Smooth muscle cell (in vitro differentiated cells): ENCODE results near the gene ANO9. TPM values are rescaled to one million over a fixed set of nuclear protein-coding genes. Genes with fewer than 3 reads are reported as not detected.

Experiments
- DNase-seq: peaks from one replicate; lab custom pipeline; 2025; ENCODE audit not compliant: unreplicated experiment; lab: John Stamatoyannopoulos, UW
- H2AFZ ChIP-seq: fragments of 200-600 bp; sonication (generic); 2 replicates; pipeline ENCODE4 v1.6.0; 2016; ENCODE audit warnings: antibody characterized with exemption, low read depth, mild to moderate bottlenecking
- H3F3A ChIP-seq: fragments of 200-600 bp; sonication (generic); 2 replicates; pipeline ENCODE4 v1.6.0; 2017; ENCODE audit warnings: antibody characterized with exemption, low read depth
- H3K27ac ChIP-seq: fragments of 200-600 bp; sonication (generic); 2 replicates; pipeline ENCODE4 v1.5.1; 2016; ENCODE audit warnings: low read depth, mild to moderate bottlenecking
- H3K27me3 ChIP-seq: fragments of 200-600 bp; sonication (generic); 2 replicates; pipeline ENCODE4 v1.6.1; 2016; ENCODE audit warnings: low read depth, mild to moderate bottlenecking
- H3K36me3 ChIP-seq: fragments of 200-600 bp; sonication (generic); 2 replicates; pipeline ENCODE4 v1.5.1; 2016; ENCODE audit warnings: low read depth
- H3K4me1 ChIP-seq: fragments of 200-600 bp; sonication (generic); 2 replicates; pipeline ENCODE4 v1.5.1; 2016; ENCODE audit warnings: low read depth
- H3K4me2 ChIP-seq: fragments of 200-600 bp; sonication (generic); 2 replicates; pipeline ENCODE4 v1.6.0; 2016; ENCODE audit warnings: mild to moderate bottlenecking
- H3K4me3 ChIP-seq: fragments of 200-600 bp; sonication (generic); 2 replicates; pipeline ENCODE4 v1.5.1; 2016; ENCODE audit warnings: mild to moderate bottlenecking
- H3K79me2 ChIP-seq: fragments of 200-600 bp; sonication (generic); 2 replicates; pipeline ENCODE4 v1.6.0; 2016; ENCODE audit warnings: low read depth, mild to moderate bottlenecking
- H3K9ac ChIP-seq: fragments of 200-600 bp; sonication (generic); 2 replicates; pipeline ENCODE4 v1.6.0; 2016; ENCODE audit warnings: low read depth
- H3K9me3 ChIP-seq: fragments of 200-600 bp; sonication (generic); replicated peaks from 2 replicates; pipeline ENCODE4 v1.5.1; 2016; ENCODE audit warnings: low read depth
- H4K20me1 ChIP-seq: fragments of 200-600 bp; sonication (generic); 2 replicates; pipeline ENCODE4 v1.6.0; 2016; ENCODE audit warnings: low read depth
- WGBS: methylation state at CpG from one replicate; pipeline ENCODE4 v1.1.7; 2016; ENCODE audit warnings: low lambda C conversion rate; 5-methylcytosine and 5-hydroxymethylcytosine counted together
- polyA plus RNA-seq: library from polyadenylated mRNA; unstranded; fragments of >200 nt; fragmentation: Nextera tagmentation; extraction: Ambion mirVana; gene quantifications from 2 replicates; pipeline ENCODE4 v1.2.1, GENCODE V29; 2016
- total RNA-seq: library from RNA; depleted of rRNA; stranded (reverse); fragments of >200 nt; gene quantifications from 2 replicates; pipeline ENCODE4 v1.2.3, GENCODE V29; 2014
- TF ChIP-seq, protein P1 (sequence below): fragments of 200-600 bp; sonication (generic); IDR thresholded peaks from 2 replicates; pipeline ENCODE4 v1.5.1; 2017; ENCODE audit warnings: borderline replicate concordance, mild to moderate bottlenecking, antibody characterized with exemption; ENCODE audit not compliant: insufficient read depth, poor library complexity, severe bottlenecking

ANO9 gene
- total and polyA plus RNA-seq, 2 experiments from 2014 or later, result 0.67 to 1.5 TPM

DNA sequence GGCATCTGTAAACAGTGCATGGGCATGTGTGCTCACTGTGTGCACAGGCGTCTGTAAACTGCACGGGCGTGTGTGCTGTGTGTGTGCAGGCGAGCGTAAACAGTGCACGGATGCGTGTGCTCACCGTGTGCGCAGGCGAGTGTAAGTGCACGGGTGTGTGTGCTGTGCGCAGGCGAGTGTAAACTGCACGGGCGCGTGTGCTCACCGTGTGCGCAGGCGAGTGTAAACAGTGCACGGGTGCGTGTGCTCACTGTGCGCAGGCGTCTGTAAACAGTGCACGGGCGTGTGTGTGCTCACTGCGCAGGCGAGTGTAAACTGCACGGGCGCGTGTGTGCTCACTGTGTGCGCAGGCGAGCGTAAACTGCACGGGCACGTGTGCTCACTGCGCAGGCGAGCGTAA is 42.8 kb upstream of the ANO9 start:
- no peaks in the 10 kb centered on the region for H4K20me1 ChIP-seq
- no peak overlapping the region for H3K4me3 ChIP-seq
- H3K9ac ChIP-seq, result no peak overlapping the region
- TF ChIP-seq, protein P1, sequence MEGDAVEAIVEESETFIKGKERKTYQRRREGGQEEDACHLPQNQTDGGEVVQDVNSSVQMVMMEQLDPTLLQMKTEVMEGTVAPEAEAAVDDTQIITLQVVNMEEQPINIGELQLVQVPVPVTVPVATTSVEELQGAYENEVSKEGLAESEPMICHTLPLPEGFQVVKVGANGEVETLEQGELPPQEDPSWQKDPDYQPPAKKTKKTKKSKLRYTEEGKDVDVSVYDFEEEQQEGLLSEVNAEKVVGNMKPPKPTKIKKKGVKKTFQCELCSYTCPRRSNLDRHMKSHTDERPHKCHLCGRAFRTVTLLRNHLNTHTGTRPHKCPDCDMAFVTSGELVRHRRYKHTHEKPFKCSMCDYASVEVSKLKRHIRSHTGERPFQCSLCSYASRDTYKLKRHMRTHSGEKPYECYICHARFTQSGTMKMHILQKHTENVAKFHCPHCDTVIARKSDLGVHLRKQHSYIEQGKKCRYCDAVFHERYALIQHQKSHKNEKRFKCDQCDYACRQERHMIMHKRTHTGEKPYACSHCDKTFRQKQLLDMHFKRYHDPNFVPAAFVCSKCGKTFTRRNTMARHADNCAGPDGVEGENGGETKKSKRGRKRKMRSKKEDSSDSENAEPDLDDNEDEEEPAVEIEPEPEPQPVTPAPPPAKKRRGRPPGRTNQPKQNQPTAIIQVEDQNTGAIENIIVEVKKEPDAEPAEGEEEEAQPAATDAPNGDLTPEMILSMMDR, result no peak
- no peak overlapping the region for H2AFZ ChIP-seq
- H3K27me3 ChIP-seq, result no peaks in the 10 kb centered on the region
- no peak overlapping the region for H3K4me2 ChIP-seq
- no peaks in the 10 kb centered on the region for H3K9me3 ChIP-seq
- DNase-seq, result no peak
- no peak overlapping the region for H3K27ac ChIP-seq
- H3K36me3 ChIP-seq, result no peaks in the 10 kb centered on the region
- peaks cover 10% of the 10 kb centered on the region for H3K79me2 ChIP-seq
- H3F3A ChIP-seq, result no peaks in the 10 kb centered on the region
- 99% methylated on average over 38 of the region's 38 CpGs for WGBS
- no peaks in the 10 kb centered on the region for H3K4me1 ChIP-seq

DNA sequence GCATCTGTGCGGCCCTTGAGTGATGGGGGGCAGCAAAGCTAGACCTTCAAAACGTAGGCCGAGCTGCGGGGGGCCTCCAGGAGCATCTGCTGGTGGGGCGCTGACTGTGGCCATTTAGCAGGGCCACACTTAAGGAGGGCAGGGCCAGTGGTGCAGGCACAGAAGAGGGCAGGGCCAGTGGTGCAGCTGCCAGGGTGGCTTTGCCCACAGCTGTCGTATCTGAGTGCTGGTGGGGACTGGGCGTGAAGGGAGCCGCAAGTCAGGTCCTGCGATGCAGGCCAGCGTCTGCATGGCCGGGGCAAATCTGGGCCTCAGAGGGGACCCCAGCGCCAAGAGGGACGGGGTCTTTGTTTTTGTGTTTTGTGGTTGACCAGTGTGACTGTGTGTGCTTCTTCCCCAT is 37.5 kb upstream of the ANO9 start:
- H3K4me3 ChIP-seq, result no peak overlapping the region
- TF ChIP-seq, protein P1, result no peak
- H3K4me1 ChIP-seq, result no peaks in the 10 kb centered on the region
- WGBS, result 98% methylated on average over 12 of the region's 13 CpGs
- H3K36me3 ChIP-seq, result no peaks in the 10 kb centered on the region
- H4K20me1 ChIP-seq, result peaks cover 7% of the 10 kb centered on the region
- no peaks in the 10 kb centered on the region for H3K27me3 ChIP-seq
- no peak overlapping the region for H3K27ac ChIP-seq
- no peaks in the 10 kb centered on the region for H3F3A ChIP-seq
- H3K79me2 ChIP-seq, result peaks cover 17% of the 10 kb centered on the region
- no peak overlapping the region for H2AFZ ChIP-seq
- H3K9ac ChIP-seq, result no peak overlapping the region
- no peaks in the 10 kb centered on the region for H3K9me3 ChIP-seq
- no peak overlapping the region for H3K4me2 ChIP-seq
- DNase-seq, result no peak

DNA sequence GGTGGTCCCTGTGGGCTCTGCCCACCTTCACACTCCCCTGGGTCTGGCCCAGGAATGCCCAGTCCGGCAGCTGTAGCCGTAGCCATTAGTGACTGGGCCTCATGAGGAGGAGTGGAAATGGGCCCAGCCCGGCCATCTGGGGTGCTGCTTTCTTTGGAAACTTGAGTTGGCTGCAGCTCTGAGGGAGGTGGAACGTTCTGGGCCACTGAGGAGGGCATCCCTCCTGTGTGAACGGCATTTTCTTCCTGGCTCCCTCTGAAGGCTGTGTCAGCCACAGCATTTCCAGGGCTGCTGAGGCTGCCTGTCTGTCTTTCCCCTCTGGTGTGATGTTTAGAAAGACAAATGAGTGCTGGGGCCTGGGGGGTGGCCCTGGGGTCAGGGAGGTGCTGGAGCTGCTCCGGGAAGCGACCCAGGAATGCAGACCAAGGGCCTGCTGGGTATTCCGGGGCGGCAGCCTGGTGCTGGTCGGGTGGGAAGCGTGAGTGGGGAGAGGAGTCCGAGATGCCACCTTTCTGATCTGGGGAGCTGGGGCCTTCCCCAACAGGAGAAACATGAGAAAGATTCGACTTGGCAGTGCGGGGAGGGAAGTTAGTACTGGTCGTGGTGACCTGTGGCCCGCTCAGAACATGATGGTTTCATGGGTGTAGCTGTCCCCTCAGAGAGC is 35.4 kb upstream of the ANO9 start:
- Histone ChIP-seq H3K4me3 (no peak overlapping the region), H3K27ac (no peak overlapping the region), H3K36me3 (no peaks in the 10 kb centered on the region), H3K9me3 (no peaks in the 10 kb centered on the region), H3F3A (no peaks in the 10 kb centered on the region), H3K4me2 (no peak overlapping the region), H3K4me1 (no peaks in the 10 kb centered on the region), H3K79me2 (peaks cover 26% of the 10 kb centered on the region), H4K20me1 (peaks cover 13% of the 10 kb centered on the region), H3K9ac (no peak overlapping the region), H2AFZ (no peak overlapping the region), H3K27me3 (no peaks in the 10 kb centered on the region)
- DNase-seq, result no peak
- TF ChIP-seq, protein P1, result no peak
- WGBS, result 95% methylated on average over 16 of the region's 16 CpGs

DNA sequence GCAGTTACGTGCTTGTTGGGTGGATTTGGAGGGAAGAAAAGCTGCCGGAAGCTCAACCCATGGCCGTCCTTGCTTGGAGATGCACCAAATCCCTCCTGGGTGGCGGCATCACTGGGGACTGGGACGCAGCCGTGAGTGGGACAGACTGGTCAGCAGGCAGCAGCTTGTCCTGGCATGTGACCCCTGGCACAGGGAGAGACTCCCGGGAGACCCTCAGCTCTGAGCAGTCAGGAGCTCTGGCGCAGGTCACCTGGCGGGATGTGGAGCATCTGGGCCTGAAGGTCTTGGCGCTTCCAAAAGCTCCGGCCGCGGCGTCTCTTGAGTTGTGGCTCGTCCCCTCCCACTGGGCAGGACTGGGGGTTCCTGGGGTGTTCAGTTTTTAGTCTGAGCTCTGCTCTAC is 34.6 kb upstream of the ANO9 start:
- H3K79me2 ChIP-seq, result peaks cover 29% of the 10 kb centered on the region
- over 99% methylated on average over 15 of the region's 15 CpGs for WGBS
- H3F3A ChIP-seq, result no peaks in the 10 kb centered on the region
- H3K4me1 ChIP-seq, result no peaks in the 10 kb centered on the region
- H2AFZ ChIP-seq, result no peak overlapping the region
- H3K27me3 ChIP-seq, result no peaks in the 10 kb centered on the region
- H3K9ac ChIP-seq, result no peak overlapping the region
- H3K9me3 ChIP-seq, result no peaks in the 10 kb centered on the region
- no peak for DNase-seq
- no peak overlapping the region for H3K4me2 ChIP-seq
- H3K27ac ChIP-seq, result no peak overlapping the region
- TF ChIP-seq, protein P1, result no peak
- no peak overlapping the region for H3K4me3 ChIP-seq
- no peaks in the 10 kb centered on the region for H3K36me3 ChIP-seq
- peaks cover 13% of the 10 kb centered on the region for H4K20me1 ChIP-seq
